ENCODE data around the gene TBC1D16.

TBC1D16 gene

GRCh38 chr17:80060644-80061043 lies 25.0 kb upstream of the TBC1D16 start:
- Histone ChIP-seq H3K4me1 (ENCODE audit: control insufficient read depth in 1 of 2, insufficient read depth in 1 of 2, low read depth in 1 of 2, low read length in 1 of 2) (no peaks in the 10 kb centered on the region), H3K4me3 (ENCODE audit: low read depth in 1 of 2, low read length in 1 of 2) (no peak overlapping the region), H3K27me3 (peaks cover 6% of the 10 kb centered on the region), H3K9me3 (no peaks in the 10 kb centered on the region), H3K36me3 (no peaks in the 10 kb centered on the region), H3K27ac (no peak overlapping the region)
- TF ChIP-seq CTCF (IDR thresholded peaks at IDR 0.05) = no peak

- Histone ChIP-seq H3K4me3 (ENCODE audit: low read depth in 1 of 2, low read length in 1 of 2) (no peak overlapping the region), H3K4me1 (ENCODE audit: control insufficient read depth in 1 of 2, insufficient read depth in 1 of 2, low read depth in 1 of 2, low read length in 1 of 2) (no peaks in the 10 kb centered on the region), H3K27ac (no peak overlapping the region), H3K27me3 (peaks cover 6% of the 10 kb centered on the region), H3K36me3 (no peaks in the 10 kb centered on the region), H3K9me3 (no peaks in the 10 kb centered on the region)
- no peak for TF ChIP-seq CTCF (IDR thresholded peaks at IDR 0.05)
Measured at GRCh38 chr17:80058311-80058955, 22.8 kb upstream of the TBC1D16 start.

DNA sequence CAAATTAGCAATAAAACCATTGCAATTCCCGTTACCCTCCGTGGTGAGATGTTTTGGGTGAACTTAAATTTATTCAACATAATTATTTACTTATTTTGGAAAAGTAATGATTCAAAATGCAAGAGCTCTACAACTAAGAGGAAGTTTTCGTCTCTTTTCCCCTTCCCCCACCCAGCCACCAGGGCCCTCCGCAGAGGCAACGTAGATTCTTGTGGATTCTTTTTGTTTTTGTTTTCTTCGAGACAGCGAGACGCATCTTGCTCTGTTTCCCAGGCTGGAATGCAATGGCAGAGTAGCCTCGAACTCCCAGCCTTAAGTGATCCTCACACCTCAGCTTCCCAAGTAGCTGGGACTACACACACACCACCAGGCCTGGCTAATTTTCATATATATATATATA lies 19.9 kb upstream of the TBC1D16 start:
- Histone ChIP-seq H3K4me1 (ENCODE audit: control insufficient read depth in 1 of 2, insufficient read depth in 1 of 2, low read depth in 1 of 2, low read length in 1 of 2) (no peaks in the 10 kb centered on the region), H3K9me3 (no peaks in the 10 kb centered on the region), H3K27me3 (no peaks in the 10 kb centered on the region), H3K4me3 (ENCODE audit: low read depth in 1 of 2, low read length in 1 of 2) (no peak overlapping the region), H3K36me3 (no peaks in the 10 kb centered on the region), H3K27ac (no peak overlapping the region)
- TF ChIP-seq CTCF (IDR thresholded peaks at IDR 0.05) = no peak

DNA sequence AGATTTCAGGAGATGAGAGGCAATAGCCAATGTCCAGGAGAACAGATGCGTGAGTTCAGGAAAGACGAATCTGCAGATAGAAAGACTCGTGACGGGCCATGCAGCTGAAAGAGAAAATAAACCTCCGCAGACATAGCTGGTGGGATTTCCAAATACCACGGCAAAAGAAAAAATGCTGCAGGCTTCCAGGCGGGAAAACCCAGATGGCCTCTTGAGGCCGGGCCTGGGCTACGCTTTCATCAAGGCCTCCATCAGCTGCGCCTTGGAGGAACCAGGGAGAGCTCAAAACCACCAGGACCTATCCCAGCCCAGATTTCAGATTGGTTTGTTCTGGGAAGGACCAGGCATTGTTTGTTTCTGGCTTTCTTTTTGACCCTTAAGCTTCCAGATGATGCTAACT lies 17.4 kb upstream of the TBC1D16 start:
- H3K4me1 ChIP-seq (ENCODE audit: control insufficient read depth in 1 of 2, insufficient read depth in 1 of 2, low read depth in 1 of 2, low read length in 1 of 2) = no peaks in the 10 kb centered on the region
- TF ChIP-seq CTCF (IDR thresholded peaks at IDR 0.05) = no peak
- no peaks in the 10 kb centered on the region for H3K27me3 ChIP-seq
- no peak overlapping the region for H3K4me3 ChIP-seq (ENCODE audit: low read depth in 1 of 2, low read length in 1 of 2)
- H3K36me3 ChIP-seq = no peaks in the 10 kb centered on the region
- H3K27ac ChIP-seq = no peak overlapping the region
- H3K9me3 ChIP-seq = no peaks in the 10 kb centered on the region

GRCh38 chr17:80051681-80052080 lies 16.0 kb upstream of the TBC1D16 start:
- H3K9me3 ChIP-seq = no peaks in the 10 kb centered on the region
- TF ChIP-seq CTCF (IDR thresholded peaks at IDR 0.05) = no peak
- H3K27ac ChIP-seq = no peak overlapping the region
- H3K4me1 ChIP-seq (ENCODE audit: control insufficient read depth in 1 of 2, insufficient read depth in 1 of 2, low read depth in 1 of 2, low read length in 1 of 2) = no peaks in the 10 kb centered on the region
- no peak overlapping the region for H3K4me3 ChIP-seq (ENCODE audit: low read depth in 1 of 2, low read length in 1 of 2)
- H3K36me3 ChIP-seq = no peaks in the 10 kb centered on the region
- H3K27me3 ChIP-seq = no peaks in the 10 kb centered on the region

- H3K4me3 ChIP-seq (ENCODE audit: low read depth in 1 of 2, low read length in 1 of 2) = no peak overlapping the region
- H3K36me3 ChIP-seq = no peaks in the 10 kb centered on the region
- no peak for TF ChIP-seq CTCF (IDR thresholded peaks at IDR 0.05)
Measured at GRCh38 chr17:80050706-80051105, 15.0 kb upstream of the TBC1D16 start.

More at GRCh38 chr17:80050706-80051105, 15.0 kb upstream of the TBC1D16 start:
- Histone ChIP-seq H3K9me3 (no peaks in the 10 kb centered on the region), H3K4me1 (ENCODE audit: control insufficient read depth in 1 of 2, insufficient read depth in 1 of 2, low read depth in 1 of 2, low read length in 1 of 2) (no peaks in the 10 kb centered on the region), H3K27me3 (peaks cover 4% of the 10 kb centered on the region), H3K27ac (no peak overlapping the region)
